Neural cell (in vitro differentiated cells): ENCODE measurements around the gene STIM1. TPM values are rescaled to one million over a fixed set of nuclear protein-coding genes. Genes with fewer than 3 reads are reported as not detected.

Source experiments
- H2AFZ ChIP-seq: fragments of 200-600, 300-800 bp; sonication (generic), shearing (Covaris generic); 2 replicates; pipeline ENCODE4 v1.6.0; 2014; ENCODE audit warnings: low read depth, mild to moderate bottlenecking, antibody characterized with exemption, low read length, moderate library complexity
- H3F3A ChIP-seq: fragments of 200-600 bp; shearing (Covaris generic); 2 replicates; pipeline ENCODE4 v1.6.1; 2016; ENCODE audit warnings: mild to moderate bottlenecking, moderate library complexity, mixed read lengths, antibody characterized with exemption, low read length; ENCODE audit not compliant: insufficient read depth, poor library complexity, severe bottlenecking
- H3K27ac ChIP-seq: fragments of 200-600, 300-800 bp; sonication (generic), shearing (Covaris generic); 2 replicates; pipeline ENCODE4 v1.5.1; 2014; ENCODE audit warnings: mild to moderate bottlenecking, low read length, moderate library complexity
- H3K27me3 ChIP-seq: fragments of 300-800, 200-600 bp; sonication (generic), shearing (Covaris generic); 2 replicates; pipeline ENCODE4 v1.6.0; 2014; ENCODE audit warnings: mild to moderate bottlenecking, low read depth, low read length, moderate library complexity; ENCODE audit not compliant: insufficient read depth
- H3K36me3 ChIP-seq: fragments of 300-800, 200-600 bp; sonication (generic), shearing (Covaris generic); 2 replicates; pipeline ENCODE4 v1.5.1; 2014; ENCODE audit warnings: mild to moderate bottlenecking, antibody characterized with exemption, low read length, moderate library complexity; ENCODE audit not compliant: insufficient read depth
- H3K4me2 ChIP-seq: fragments of 300-800, 200-600 bp; sonication (generic), shearing (Covaris generic); 2 replicates; pipeline ENCODE4 v1.6.0; 2014; ENCODE audit warnings: mild to moderate bottlenecking, low read length
- H3K4me3 ChIP-seq: fragments of 300-800, 200-600 bp; sonication (generic), shearing (Covaris generic); 2 replicates; pipeline ENCODE4 v1.5.1; 2014; ENCODE audit warnings: mild to moderate bottlenecking, low read length, moderate library complexity
- H3K79me2 ChIP-seq: fragments of 200-600 bp; shearing (Covaris generic); replicated peaks from 2 replicates; pipeline ENCODE4 v1.6.0; 2014; ENCODE audit warnings: mild to moderate bottlenecking, low read length, moderate library complexity; ENCODE audit not compliant: insufficient read depth
- H3K9ac ChIP-seq: fragments of 300-800, 200-600 bp; sonication (generic), shearing (Covaris generic); 2 replicates; pipeline ENCODE4 v1.6.1; 2016; ENCODE audit warnings: mild to moderate bottlenecking, low read length, mixed read lengths
- H3K9me2 ChIP-seq: fragments of 200-600 bp; shearing (Covaris generic); 2 replicates; pipeline ENCODE4 v1.6.1; 2016; ENCODE audit warnings: mild to moderate bottlenecking, low read length, mixed read lengths; ENCODE audit not compliant: insufficient read depth
- H3K9me3 ChIP-seq: fragments of 200-600, 300-800 bp; sonication (generic), shearing (Covaris generic); 2 replicates; pipeline ENCODE4 v1.6.1; 2016; ENCODE audit warnings: mild to moderate bottlenecking, mixed run types, low read length, moderate library complexity, mixed read lengths
- H4K20me1 ChIP-seq: fragments of 200-600 bp; shearing (Covaris generic); 2 replicates; pipeline ENCODE4 v1.6.1; 2016; ENCODE audit warnings: mild to moderate bottlenecking, mixed run types; ENCODE audit not compliant: insufficient read depth
- CTCF ChIP-seq: fragments of 450-650 bp; IDR thresholded peaks from 2 replicates; pipeline ENCODE4 v1.5.1; 2014; ENCODE audit warnings: antibody characterized with exemption, mild to moderate bottlenecking, moderate library complexity; ENCODE audit not compliant: poor library complexity, severe bottlenecking
- EP300 ChIP-seq: fragments of 450-650 bp; conservative IDR thresholded peaks from 2 replicates; pipeline ENCODE4 v1.6.1; 2014; ENCODE audit warnings: antibody characterized with exemption, mild to moderate bottlenecking, moderate library complexity; ENCODE audit not compliant: poor library complexity, severe bottlenecking
- EZH2 ChIP-seq: fragments of 200-600, 300-800 bp; shearing (Covaris generic), sonication (generic); IDR thresholded peaks from 2 replicates; pipeline ENCODE4 v1.6.1; 2014; ENCODE audit warnings: antibody characterized with exemption, low read length, borderline replicate concordance, mild to moderate bottlenecking; ENCODE audit not compliant: insufficient read depth, poor library complexity, severe bottlenecking
- MXI1 ChIP-seq: fragments of 450-650 bp; conservative IDR thresholded peaks from 2 replicates; pipeline ENCODE4 v1.6.1; 2014; ENCODE audit warnings: antibody characterized with exemption, mild to moderate bottlenecking; ENCODE audit not compliant: poor library complexity, severe bottlenecking
- POLR2AphosphoS5 ChIP-seq: IDR thresholded peaks from 2 replicates; pipeline ENCODE4 v1.6.1; 2012
- RAD21 ChIP-seq: fragments of 450-650 bp; conservative IDR thresholded peaks from 2 replicates; pipeline ENCODE4 v1.6.1; 2014; ENCODE audit warnings: antibody characterized with exemption, mild to moderate bottlenecking, moderate library complexity
- REST ChIP-seq: IDR thresholded peaks from 2 replicates; pipeline ENCODE4 v1.6.1; 2012; ENCODE audit warnings: borderline replicate concordance
- SMC3 ChIP-seq: fragments of 450-650 bp; conservative IDR thresholded peaks from 2 replicates; pipeline ENCODE4 v1.6.1; 2014; ENCODE audit warnings: antibody characterized with exemption, mild to moderate bottlenecking, moderate library complexity; ENCODE audit not compliant: poor library complexity
- TAF1 ChIP-seq: IDR thresholded peaks from 2 replicates; pipeline ENCODE4 v1.6.1; 2012; ENCODE audit warnings: low read depth
- polyA plus RNA-seq: library from polyadenylated mRNA; depleted of rRNA; stranded (reverse); fragments of >200 nt; gene quantifications from 2 replicates; pipeline ENCODE4 v1.2.3, GENCODE V29; 2014

STIM1 gene
- polyA plus RNA-seq, 1 donor from 2014 or later: 14.5 TPM

- no peaks in the 10 kb centered on the region for H3K27me3 ChIP-seq
- no peaks in the 10 kb centered on the region for H3K9me3 ChIP-seq
- H2AFZ ChIP-seq: no peak overlapping the region
- no peaks in the 10 kb centered on the region for H3K36me3 ChIP-seq
- no peak overlapping the region for H3K4me2 ChIP-seq
- no peak for TF ChIP-seq RAD21
- TF ChIP-seq SMC3: no peak
- TF ChIP-seq MXI1: no peak
- no peak for TF ChIP-seq POLR2AphosphoS5
- no peak for TF ChIP-seq EZH2
- no peak for TF ChIP-seq REST
- TF ChIP-seq CTCF: no peak
- TF ChIP-seq EP300: no peak
- TF ChIP-seq TAF1: no peak
- no peaks in the 10 kb centered on the region for H4K20me1 ChIP-seq
- H3F3A ChIP-seq: no peaks in the 10 kb centered on the region
- H3K9ac ChIP-seq: no peak overlapping the region
- no peak overlapping the region for H3K27ac ChIP-seq
- no peaks in the 10 kb centered on the region for H3K9me2 ChIP-seq
- H3K4me3 ChIP-seq: no peak overlapping the region
- H3K79me2 ChIP-seq: no peaks in the 10 kb centered on the region
Measured at GRCh38 chr11:3879216-3879966, 23.9 kb downstream of the STIM1 start.

- no peak overlapping the region for H2AFZ ChIP-seq
- no peaks in the 10 kb centered on the region for H3F3A ChIP-seq
- H3K27me3 ChIP-seq: no peaks in the 10 kb centered on the region
- H3K4me3 ChIP-seq: no peak overlapping the region
- no peaks in the 10 kb centered on the region for H3K79me2 ChIP-seq
- no peaks in the 10 kb centered on the region for H3K9me2 ChIP-seq
- H3K4me2 ChIP-seq: no peak overlapping the region
- TF ChIP-seq RAD21: no peak
- TF ChIP-seq EZH2: no peak
- TF ChIP-seq POLR2AphosphoS5: no peak
- TF ChIP-seq SMC3: no peak
- no peak for TF ChIP-seq EP300
- no peak for TF ChIP-seq MXI1
- no peak for TF ChIP-seq TAF1
- TF ChIP-seq CTCF: no peak
- no peak for TF ChIP-seq REST
- no peaks in the 10 kb centered on the region for H3K36me3 ChIP-seq
- H3K9me3 ChIP-seq: no peaks in the 10 kb centered on the region
- no peak overlapping the region for H3K9ac ChIP-seq
- H3K27ac ChIP-seq: no peak overlapping the region
- no peaks in the 10 kb centered on the region for H4K20me1 ChIP-seq
Measured at GRCh38 chr11:3879967-3880542, 24.6 kb downstream of the STIM1 start.
